Esophagus squamous epithelium (tissue), 5 donors: ENCODE data around the gene RMDN2. TPM values are rescaled to one million over a fixed set of nuclear protein-coding genes. Genes with fewer than 3 reads are reported as not detected.
"Not testable (repeated sequence)": the region's sequence is repeated elsewhere in the genome, so short reads cannot be mapped to it uniquely, and the experiment has no call there.

ENCODE experiments used
- DNase-seq: peaks from one replicate; lab custom pipeline; 2025; lab: John Stamatoyannopoulos, UW
- H3K27ac ChIP-seq, 4 donors: fragments of 200-600 bp; sonication (generic); one replicate each; pipeline ENCODE4 v1.5.1; 2016 to 2019; ENCODE audit warnings: mild to moderate bottlenecking in 1 of 4
- H3K27me3 ChIP-seq, 4 donors: fragments of 200-600 bp; sonication (generic); 1 replicate in 3 of 4; 2 replicates in 1 of 4; pipeline versions ENCODE4 v1.5.1 to v1.6.0; 2017 to 2021; ENCODE audit warnings: antibody characterized with exemption in 1 of 4
- H3K36me3 ChIP-seq, 3 donors: fragments of 200-600 bp; sonication (generic); one replicate each; pipeline ENCODE4 v1.5.1; 2016 to 2019
- H3K4me1 ChIP-seq, 3 donors: fragments of 200-600 bp; sonication (generic); one replicate each; pipeline ENCODE4 v1.5.1; 2017 to 2019
- H3K4me3 ChIP-seq, 4 donors: fragments of 200-600 bp; sonication (generic); 1 replicate in 3 of 4; 2 replicates in 1 of 4; pipeline ENCODE4 v1.5.1; 2016 to 2019; ENCODE audit warnings: mild to moderate bottlenecking in 2 of 4, moderate library complexity in 1 of 4
- H3K9me3 ChIP-seq, 3 donors: fragments of 200-600 bp; sonication (generic); one replicate each; pipeline ENCODE4 v1.5.1; 2016 to 2019
- POLR2A ChIP-seq, 4 donors: fragments of 450-650 bp; IDR thresholded peaks; one replicate each; pipeline ENCODE4 v1.6.1; 2017; ENCODE audit warnings: antibody characterized with exemption in 4 of 4, mild to moderate bottlenecking in 4 of 4, moderate library complexity in 3 of 4
- WGBS, 2 donors: methylation state at CpG; one replicate each; pipeline ENCODE4 v1.1.5; 2018; 5-methylcytosine and 5-hydroxymethylcytosine counted together
- intact Hi-C: fragments of 100-400 bp; cut with DNase I; formaldehyde crosslinking; loops from one replicate; pipeline ENCODE4 v1.15.0; 2022
- total RNA-seq, 4 donors: library from RNA; depleted of rRNA; stranded (reverse); fragments of >200 nt; gene quantifications; one replicate each; pipeline ENCODE4 v1.1.0, GENCODE V29; 2016
- TF ChIP-seq, protein P1 (sequence below), 6 experiments: fragments of 450-650 bp in 4 of 6; fragments of 200-600 bp in 2 of 6; sonication (generic) in 2 of 6; IDR thresholded peaks; one replicate each; pipeline ENCODE4 v1.5.1; 2016 to 2019; ENCODE audit warnings: antibody characterized with exemption in 6 of 6, mild to moderate bottlenecking in 4 of 6, moderate library complexity in 4 of 6
- donor health status: DM: yes; HTN: yes; CAD: no.

The RMDN2 gene
- total RNA-seq, 4 donors from 2014 or later = 3.4 to 7.8 (median 4.7) TPM

DNA sequence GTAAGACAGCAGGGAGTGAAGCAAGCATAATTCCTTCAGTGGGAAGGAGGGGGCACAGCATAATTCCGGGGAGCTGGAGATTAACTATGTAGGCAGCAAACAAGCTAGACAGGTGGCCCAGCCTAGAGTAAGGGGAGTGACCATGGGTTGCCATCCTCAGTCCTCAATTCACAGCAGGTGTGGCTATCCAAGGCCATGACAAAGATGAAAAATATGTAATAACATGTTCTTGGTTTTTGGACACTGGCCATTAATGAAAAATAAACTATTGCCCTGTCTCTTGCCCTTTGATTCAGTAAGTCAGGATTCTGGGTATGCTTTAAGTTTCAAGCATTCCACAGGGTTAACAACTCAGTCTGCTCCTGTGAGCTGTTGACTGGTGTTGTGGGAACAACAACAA, 85.9 kb downstream of the RMDN2 start:
- Histone ChIP-seq H3K4me3 (no peak overlapping the region), H3K4me1 (peaks cover 0 to 7% (median 0%) of the 10 kb centered on the region in 3 donors), H3K9me3 (no peaks in the 10 kb centered on the region), H3K36me3 (no peaks in the 10 kb centered on the region), H3K27ac (no peak overlapping the region), H3K27me3 (no peaks in the 10 kb centered on the region)
- 31 to 67% methylated on average over 1 of the region's 1 CpG for WGBS, 2 donors
- TF ChIP-seq, protein P1, sequence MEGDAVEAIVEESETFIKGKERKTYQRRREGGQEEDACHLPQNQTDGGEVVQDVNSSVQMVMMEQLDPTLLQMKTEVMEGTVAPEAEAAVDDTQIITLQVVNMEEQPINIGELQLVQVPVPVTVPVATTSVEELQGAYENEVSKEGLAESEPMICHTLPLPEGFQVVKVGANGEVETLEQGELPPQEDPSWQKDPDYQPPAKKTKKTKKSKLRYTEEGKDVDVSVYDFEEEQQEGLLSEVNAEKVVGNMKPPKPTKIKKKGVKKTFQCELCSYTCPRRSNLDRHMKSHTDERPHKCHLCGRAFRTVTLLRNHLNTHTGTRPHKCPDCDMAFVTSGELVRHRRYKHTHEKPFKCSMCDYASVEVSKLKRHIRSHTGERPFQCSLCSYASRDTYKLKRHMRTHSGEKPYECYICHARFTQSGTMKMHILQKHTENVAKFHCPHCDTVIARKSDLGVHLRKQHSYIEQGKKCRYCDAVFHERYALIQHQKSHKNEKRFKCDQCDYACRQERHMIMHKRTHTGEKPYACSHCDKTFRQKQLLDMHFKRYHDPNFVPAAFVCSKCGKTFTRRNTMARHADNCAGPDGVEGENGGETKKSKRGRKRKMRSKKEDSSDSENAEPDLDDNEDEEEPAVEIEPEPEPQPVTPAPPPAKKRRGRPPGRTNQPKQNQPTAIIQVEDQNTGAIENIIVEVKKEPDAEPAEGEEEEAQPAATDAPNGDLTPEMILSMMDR (IDR thresholded peaks at IDR 0.05) = no peak
- TF ChIP-seq POLR2A (IDR thresholded peaks at IDR 0.05) = no peak
- intact Hi-C loops = no loop called here
- DNase-seq = no peak

DNA sequence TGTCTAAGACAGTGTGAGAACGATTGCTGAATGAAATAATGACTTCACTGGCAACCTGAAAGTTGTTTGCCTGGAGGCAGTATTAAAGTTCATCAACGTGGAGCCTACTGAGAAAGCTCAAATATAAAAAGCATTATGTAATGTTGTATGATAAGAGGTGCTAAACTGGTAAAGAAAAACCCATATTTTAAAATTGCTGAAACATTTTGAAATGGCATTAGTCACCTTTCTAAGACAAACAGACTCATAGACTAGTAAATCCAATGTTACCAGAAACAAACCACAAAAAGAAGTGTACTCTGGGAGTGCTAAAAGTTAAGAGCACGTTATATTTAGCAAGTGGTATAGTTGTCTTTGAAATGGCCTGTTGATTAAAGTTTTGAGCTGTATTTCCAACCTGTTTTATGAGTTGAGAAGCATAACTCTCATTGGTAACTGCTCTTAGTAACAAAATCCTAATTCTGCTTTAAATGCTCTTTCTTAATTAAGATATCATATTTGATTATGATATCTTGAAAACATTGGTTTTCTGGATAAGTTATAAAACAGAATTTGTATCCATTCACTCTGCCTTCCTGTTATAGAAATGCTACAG, 88.2 kb downstream of the RMDN2 start:
- intact Hi-C loops = no loop called here
- Histone ChIP-seq H3K4me1 (peaks cover 0 to 7% (median 0%) of the 10 kb centered on the region in 3 donors), H3K4me3 (no peak overlapping the region), H3K36me3 (no peaks in the 10 kb centered on the region), H3K9me3 (no peaks in the 10 kb centered on the region), H3K27me3 (no peaks in the 10 kb centered on the region), H3K27ac (no peak overlapping the region)
- no peak for TF ChIP-seq POLR2A (IDR thresholded peaks at IDR 0.05)
- TF ChIP-seq, protein P1 (IDR thresholded peaks at IDR 0.05) = no peak
- no peak for DNase-seq
- 34 to 48% methylated on average over 3 of the region's 3 CpGs for WGBS, 2 donors

DNA sequence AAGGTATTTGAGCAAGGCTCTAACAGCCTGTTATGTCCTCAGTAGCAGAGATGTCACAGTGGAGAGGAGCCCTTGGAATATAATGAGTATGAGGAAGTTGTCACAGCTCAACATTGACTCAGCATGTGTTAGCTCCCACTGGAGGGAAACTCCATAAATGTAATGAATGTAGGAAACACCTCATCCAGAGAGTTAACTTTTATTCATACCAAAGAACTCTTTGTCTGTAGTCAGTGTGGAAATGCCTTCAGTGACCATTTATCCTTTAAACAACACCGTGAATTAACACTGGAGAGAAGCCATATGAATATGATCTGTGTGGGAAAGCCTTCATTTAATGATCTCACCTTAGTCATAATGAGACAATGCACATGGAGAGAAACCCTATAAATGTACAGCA, 91.1 kb downstream of the RMDN2 start:
- intact Hi-C loops = no loop called here
- Histone ChIP-seq H3K4me1 (peaks cover 0 to 1% (median 0%) of the 10 kb centered on the region in 3 donors), H3K4me3 (no peak overlapping the region), H3K27me3 (no peaks in the 10 kb centered on the region), H3K27ac (no peak overlapping the region), H3K9me3 (no peaks in the 10 kb centered on the region), H3K36me3 (no peaks in the 10 kb centered on the region)
- DNase-seq = no peak
- TF ChIP-seq, protein P1 (IDR thresholded peaks at IDR 0.05) = no peak
- TF ChIP-seq POLR2A (IDR thresholded peaks at IDR 0.05) = no peak
- WGBS, 2 donors = 56 to 57% methylated on average over 1 of the region's 1 CpG

DNA sequence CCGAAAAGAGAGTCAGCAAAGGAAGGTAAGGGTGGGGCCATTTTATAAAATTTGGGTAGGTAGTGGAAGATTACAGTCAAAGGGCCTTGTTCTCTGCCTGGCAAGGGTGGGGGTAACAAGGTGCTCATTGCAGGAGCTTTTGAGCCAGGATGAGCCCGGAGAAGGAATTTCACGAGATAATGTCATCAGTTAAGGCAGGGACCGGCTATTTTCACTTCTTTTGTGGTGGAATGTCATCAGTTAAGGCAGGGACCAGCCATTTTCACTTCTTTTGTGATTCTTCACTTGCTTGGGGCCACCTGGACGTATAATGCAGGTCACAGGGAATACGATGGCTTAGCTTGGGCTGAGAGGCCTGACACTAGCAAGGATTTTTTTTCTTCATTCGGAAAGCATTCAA, 92.7 kb downstream of the RMDN2 start:
- Histone ChIP-seq H3K4me1 (no peaks in the 10 kb centered on the region), H3K27ac (no peak overlapping the region), H3K36me3 (no peaks in the 10 kb centered on the region), H3K4me3 (no peak overlapping the region), H3K9me3 (no peaks in the 10 kb centered on the region), H3K27me3 (no peaks in the 10 kb centered on the region)
- no peak for DNase-seq
- 90 to 92% methylated on average over 7 of the region's 7 CpGs for WGBS, 2 donors
- no peak for TF ChIP-seq POLR2A (IDR thresholded peaks at IDR 0.05)
- TF ChIP-seq, protein P1 (IDR thresholded peaks at IDR 0.05) = no peak
- intact Hi-C loops = no loop called here

DNA sequence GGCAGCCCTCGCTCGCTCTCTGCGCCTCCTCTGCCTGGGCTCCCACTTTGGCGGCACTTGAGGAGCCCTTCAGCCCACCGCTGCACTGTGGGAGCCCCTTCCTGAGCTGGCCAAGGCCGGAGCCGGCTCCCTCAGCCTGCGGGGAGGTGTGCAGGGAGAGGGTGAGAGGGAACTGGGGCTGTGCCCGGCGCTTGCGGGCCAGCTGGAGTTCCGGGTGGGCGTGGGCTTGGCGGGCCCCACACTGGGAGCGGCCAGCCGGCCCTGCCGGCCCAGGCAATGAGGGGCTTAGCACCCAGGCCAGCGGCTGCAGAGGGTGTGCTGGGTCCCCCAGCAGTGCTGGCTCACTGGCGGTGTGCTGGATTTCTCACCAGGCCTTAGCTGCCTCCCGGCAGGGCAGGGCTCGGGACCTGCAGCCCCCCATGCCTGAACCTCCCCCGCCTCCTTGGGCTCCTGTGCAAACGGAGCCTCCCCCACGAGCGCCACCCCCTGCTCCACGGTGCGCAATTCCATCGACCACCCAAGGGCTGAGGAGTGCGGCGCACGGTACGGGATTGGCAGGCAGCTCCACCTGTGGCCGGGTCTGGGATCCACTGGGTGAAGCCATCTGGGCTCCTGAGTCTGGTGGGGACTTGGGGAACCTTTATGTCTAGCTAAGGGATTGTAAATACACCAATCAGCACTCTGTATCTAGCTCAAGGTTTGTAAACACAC, 95.4 kb downstream of the RMDN2 start:
- H3K4me1 ChIP-seq, H3K27ac ChIP-seq, H3K4me3 ChIP-seq, H3K36me3 ChIP-seq, H3K9me3 ChIP-seq, H3K27me3 ChIP-seq, DNase-seq, intact Hi-C loops: not testable (repeated sequence)
- WGBS, 2 donors = 95 to 100% methylated on average over 4 to 6 of the region's 33 CpGs
